RWPE2 (cell line): Measurements from ENCODE around the gene MDFIC.

Experiments
- ATAC-seq: fragments of 200-7000 bp; cut with Tn5 transposase; 3 replicates; pipeline ENCODE4 v1.9.1; 2021; ENCODE audit warnings: low read depth
- DNase-seq: peaks from one replicate; pipeline ENCODE4 v3.0.0-alpha.2; 2020; ENCODE audit warnings: low spot score
- H3K27ac ChIP-seq: fragments of 450-650 bp; 2 replicates; pipeline ENCODE4 v1.5.1; 2017; ENCODE audit warnings: mild to moderate bottlenecking; ENCODE audit not compliant: poor library complexity, severe bottlenecking
- H3K27me3 ChIP-seq: fragments of 250-450 bp; sonication (Bioruptor Pico); 2 replicates; pipeline ENCODE4 v1.5.1; 2021; ENCODE audit warnings: mild to moderate bottlenecking, moderate library complexity; ENCODE audit not compliant: insufficient read depth, poor library complexity, severe bottlenecking
- H3K36me3 ChIP-seq: fragments of 250-450 bp; sonication (Bioruptor Pico); 2 replicates; pipeline ENCODE4 v1.5.1; 2020; ENCODE audit warnings: low read depth, mild to moderate bottlenecking, moderate library complexity
- H3K4me1 ChIP-seq: fragments of 250-450 bp; sonication (Bioruptor Pico); 2 replicates; pipeline ENCODE4 v1.5.1; 2021; ENCODE audit warnings: mild to moderate bottlenecking, moderate library complexity; ENCODE audit not compliant: insufficient read depth, poor library complexity, severe bottlenecking
- H3K4me3 ChIP-seq: fragments of 250-450 bp; sonication (Bioruptor Pico); 2 replicates; pipeline ENCODE4 v1.5.1; 2021; ENCODE audit warnings: mild to moderate bottlenecking, moderate library complexity; ENCODE audit not compliant: severe bottlenecking
- H3K9me3 ChIP-seq: fragments of 250-450 bp; sonication (Bioruptor Pico); 2 replicates; pipeline ENCODE4 v1.5.1; 2021; ENCODE audit warnings: mild to moderate bottlenecking, moderate library complexity; ENCODE audit not compliant: severe bottlenecking
- CTCF ChIP-seq: fragments of 450-650 bp; IDR thresholded peaks from one replicate; pipeline ENCODE4 v1.5.1; 2017; ENCODE audit warnings: mild to moderate bottlenecking, moderate library complexity; ENCODE audit not compliant: poor library complexity, severe bottlenecking

MDFIC gene

GRCh38 chr7:114988026-114988425 is 66.1 kb downstream of the MDFIC start:
- no peaks in the 10 kb centered on the region for H3K9me3 ChIP-seq
- ATAC-seq (no peak), DNase-seq (no peak)
- H3K36me3 ChIP-seq, result no peaks in the 10 kb centered on the region
- no peak overlapping the region for H3K27ac ChIP-seq
- no peaks in the 10 kb centered on the region for H3K27me3 ChIP-seq
- no peak overlapping the region for H3K4me3 ChIP-seq
- TF ChIP-seq CTCF, result no peak
- peaks cover 13% of the 10 kb centered on the region for H3K4me1 ChIP-seq

- ATAC-seq (peak; percentile 56; the same call in 1 of the 3 replicates), DNase-seq (no peak)
- Histone ChIP-seq H3K9me3 (no peaks in the 10 kb centered on the region), H3K27ac (no peak overlapping the region), H3K4me1 (peaks cover 13% of the 10 kb centered on the region), H3K4me3 (no peak overlapping the region), H3K27me3 (no peaks in the 10 kb centered on the region), H3K36me3 (no peaks in the 10 kb centered on the region)
- no peak for TF ChIP-seq CTCF
Observed at GRCh38 chr7:114988755-114989375, 67.0 kb downstream of the MDFIC start.

- Histone ChIP-seq H3K4me3 (no peak overlapping the region), H3K27me3 (no peaks in the 10 kb centered on the region), H3K36me3 (no peaks in the 10 kb centered on the region), H3K9me3 (no peaks in the 10 kb centered on the region), H3K27ac (no peak overlapping the region), H3K4me1 (peaks cover 13% of the 10 kb centered on the region)
- ATAC-seq (no peak), DNase-seq (no peak)
- no peak for TF ChIP-seq CTCF
Observed at GRCh38 chr7:114989531-114989930, 67.6 kb downstream of the MDFIC start.

GRCh38 chr7:114997487-114998404 is 75.9 kb downstream of the MDFIC start:
- ATAC-seq (no peak), DNase-seq (no peak)
- Histone ChIP-seq H3K36me3 (no peaks in the 10 kb centered on the region), H3K4me3 (no peak overlapping the region), H3K9me3 (no peaks in the 10 kb centered on the region), H3K27me3 (no peaks in the 10 kb centered on the region), H3K27ac (no peak overlapping the region), H3K4me1 (no peaks in the 10 kb centered on the region)
- no peak for TF ChIP-seq CTCF
